ENCODE measurements around the gene ALK.

DNA sequence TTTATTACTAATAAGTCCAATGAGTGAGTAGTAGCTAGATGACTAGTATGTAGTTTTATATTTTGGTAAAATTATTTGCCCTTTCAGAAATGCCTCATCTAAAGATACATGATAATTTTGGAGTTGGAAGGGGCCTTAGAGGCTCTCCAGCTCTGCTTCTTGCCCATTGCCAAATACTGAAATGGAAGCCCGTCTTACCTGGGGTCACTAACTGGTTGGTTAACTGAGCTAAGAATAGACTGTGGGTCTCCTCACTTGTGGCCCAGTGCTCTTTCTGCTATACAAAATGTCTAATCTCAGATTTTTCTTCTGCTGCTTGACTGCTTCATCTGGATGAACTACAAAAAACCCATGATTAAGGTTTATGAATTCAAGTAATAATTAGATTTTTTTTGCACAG is 739.1 kb downstream of the ALK start:
- TF ChIP-seq, protein P1, sequence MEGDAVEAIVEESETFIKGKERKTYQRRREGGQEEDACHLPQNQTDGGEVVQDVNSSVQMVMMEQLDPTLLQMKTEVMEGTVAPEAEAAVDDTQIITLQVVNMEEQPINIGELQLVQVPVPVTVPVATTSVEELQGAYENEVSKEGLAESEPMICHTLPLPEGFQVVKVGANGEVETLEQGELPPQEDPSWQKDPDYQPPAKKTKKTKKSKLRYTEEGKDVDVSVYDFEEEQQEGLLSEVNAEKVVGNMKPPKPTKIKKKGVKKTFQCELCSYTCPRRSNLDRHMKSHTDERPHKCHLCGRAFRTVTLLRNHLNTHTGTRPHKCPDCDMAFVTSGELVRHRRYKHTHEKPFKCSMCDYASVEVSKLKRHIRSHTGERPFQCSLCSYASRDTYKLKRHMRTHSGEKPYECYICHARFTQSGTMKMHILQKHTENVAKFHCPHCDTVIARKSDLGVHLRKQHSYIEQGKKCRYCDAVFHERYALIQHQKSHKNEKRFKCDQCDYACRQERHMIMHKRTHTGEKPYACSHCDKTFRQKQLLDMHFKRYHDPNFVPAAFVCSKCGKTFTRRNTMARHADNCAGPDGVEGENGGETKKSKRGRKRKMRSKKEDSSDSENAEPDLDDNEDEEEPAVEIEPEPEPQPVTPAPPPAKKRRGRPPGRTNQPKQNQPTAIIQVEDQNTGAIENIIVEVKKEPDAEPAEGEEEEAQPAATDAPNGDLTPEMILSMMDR (conservative IDR thresholded peaks at IDR 0.05): no peak
- TF ChIP-seq ZFX (IDR thresholded peaks at IDR 0.05): no peak
